Measurements from ENCODE around the gene PRRC1.
A peak's percentile ranks its signal among the peaks of the same experiment; 100 is the strongest.

Gene PRRC1

GRCh38 chr5:127582773-127583370, 65.4 kb downstream of the PRRC1 start:
- no peak for DNase-seq

- no peak for DNase-seq
These were observed 66.4 kb downstream of the PRRC1 start for GRCh38 chr5:127583866-127584265.

GRCh38 chr5:127585661-127586060, 68.2 kb downstream of the PRRC1 start:
- DNase-seq = no peak

GRCh38 chr5:127586066-127586770, 68.8 kb downstream of the PRRC1 start:
- no peak for DNase-seq

GRCh38 chr5:127586811-127587210, 69.4 kb downstream of the PRRC1 start:
- no peak for DNase-seq

GRCh38 chr5:127587246-127587917, 69.9 kb downstream of the PRRC1 start:
- DNase-seq = no peak

GRCh38 chr5:127588368-127588767, 70.9 kb downstream of the PRRC1 start:
- DNase-seq = no peak

GRCh38 chr5:127589309-127590030, 72.0 kb downstream of the PRRC1 start:
- DNase-seq = no peak

- peak; percentile 30 for DNase-seq
These were observed 72.8 kb downstream of the PRRC1 start for GRCh38 chr5:127590156-127590722.

- DNase-seq = no peak
These were observed 78.3 kb downstream of the PRRC1 start for GRCh38 chr5:127595484-127596368.

GRCh38 chr5:127596501-127596900, 79.1 kb downstream of the PRRC1 start:
- DNase-seq = no peak

- no peak for DNase-seq
These were observed 81.9 kb downstream of the PRRC1 start for GRCh38 chr5:127599320-127599719.

GRCh38 chr5:127599847-127600246, 82.4 kb downstream of the PRRC1 start:
- DNase-seq = no peak

- no peak for DNase-seq
These were observed 83.7 kb downstream of the PRRC1 start for GRCh38 chr5:127601111-127601510.

GRCh38 chr5:127601601-127602000, 84.2 kb downstream of the PRRC1 start:
- no peak for DNase-seq

- DNase-seq = no peak
These were observed 85.0 kb downstream of the PRRC1 start for GRCh38 chr5:127602481-127602880.

GRCh38 chr5:127602896-127603844, 85.7 kb downstream of the PRRC1 start:
- no peak for DNase-seq

Measured in activated CD4-positive, alpha-beta T cell treated with anti-CD3 and anti-CD28 coated beads, Interleukin-2, amount 50 U/mL, for 16 hours (primary cell).